Left ventricle myocardium inferior (tissue), 1 donor: Measurements from ENCODE around the gene GET3. TPM values are rescaled to one million over a fixed set of nuclear protein-coding genes. Genes with fewer than 3 reads are reported as not detected.
"Not testable (repeated sequence)": the region's sequence is repeated elsewhere in the genome, so short reads cannot be mapped to it uniquely, and the experiment has no call there.

ENCODE experiments used
- DNase-seq: peaks from one replicate; pipeline ENCODE4 v3.0.0-alpha.2; 2020
- H3K27ac ChIP-seq: fragments of 200-600 bp; replicated peaks from 2 replicates; pipeline ENCODE4 v1.8.0; 2021
- H3K27me3 ChIP-seq: fragments of 200-600 bp; 2 replicates; pipeline ENCODE4 v1.8.0; 2021; ENCODE audit warnings: low read depth
- H3K36me3 ChIP-seq: fragments of 200-600 bp; 2 replicates; pipeline ENCODE4 v1.8.0; 2021
- H3K4me1 ChIP-seq: fragments of 200-600 bp; 2 replicates; pipeline ENCODE4 v1.8.0; 2021
- H3K4me3 ChIP-seq: fragments of 200-600 bp; 2 replicates; pipeline ENCODE4 v1.8.0; 2021; ENCODE audit warnings: mild to moderate bottlenecking, moderate library complexity
- H3K9me3 ChIP-seq: fragments of 200-600 bp; replicated peaks from 2 replicates; pipeline ENCODE4 v1.8.0; 2021
- intact Hi-C: fragments of 100-400 bp; cut with micrococcal nuclease; formaldehyde crosslinking; loops from one replicate; pipeline ENCODE4 v1.11.0; 2022
- microRNA-seq: library from miRNA; unstranded; fragments of <30 nt; microRNA quantifications from one replicate; pipeline ENCODE4 v1.2.0, GENCODE V29; 2020
- total RNA-seq: library from RNA; stranded (reverse); fragmentation: NEBNext Ultra II Directional; extraction: Animal tissue kit (Norgen Biotek cat#: 25700); gene quantifications from one replicate; pipeline ENCODE4 v1.2.1, GENCODE V29; 2021
- TF ChIP-seq, protein P1 (sequence below): fragments of 200-600 bp; IDR thresholded peaks from 2 replicates; pipeline ENCODE4 v1.8.0; 2021; ENCODE audit warnings: antibody characterized with exemption, mild to moderate bottlenecking, borderline replicate concordance
- donor health status: DM: no; HTN: yes; CAD: no; lungs with severe emphysema.

The GET3 gene
- total RNA-seq, 1 donor from 2014 or later = 65.1 TPM

DNA sequence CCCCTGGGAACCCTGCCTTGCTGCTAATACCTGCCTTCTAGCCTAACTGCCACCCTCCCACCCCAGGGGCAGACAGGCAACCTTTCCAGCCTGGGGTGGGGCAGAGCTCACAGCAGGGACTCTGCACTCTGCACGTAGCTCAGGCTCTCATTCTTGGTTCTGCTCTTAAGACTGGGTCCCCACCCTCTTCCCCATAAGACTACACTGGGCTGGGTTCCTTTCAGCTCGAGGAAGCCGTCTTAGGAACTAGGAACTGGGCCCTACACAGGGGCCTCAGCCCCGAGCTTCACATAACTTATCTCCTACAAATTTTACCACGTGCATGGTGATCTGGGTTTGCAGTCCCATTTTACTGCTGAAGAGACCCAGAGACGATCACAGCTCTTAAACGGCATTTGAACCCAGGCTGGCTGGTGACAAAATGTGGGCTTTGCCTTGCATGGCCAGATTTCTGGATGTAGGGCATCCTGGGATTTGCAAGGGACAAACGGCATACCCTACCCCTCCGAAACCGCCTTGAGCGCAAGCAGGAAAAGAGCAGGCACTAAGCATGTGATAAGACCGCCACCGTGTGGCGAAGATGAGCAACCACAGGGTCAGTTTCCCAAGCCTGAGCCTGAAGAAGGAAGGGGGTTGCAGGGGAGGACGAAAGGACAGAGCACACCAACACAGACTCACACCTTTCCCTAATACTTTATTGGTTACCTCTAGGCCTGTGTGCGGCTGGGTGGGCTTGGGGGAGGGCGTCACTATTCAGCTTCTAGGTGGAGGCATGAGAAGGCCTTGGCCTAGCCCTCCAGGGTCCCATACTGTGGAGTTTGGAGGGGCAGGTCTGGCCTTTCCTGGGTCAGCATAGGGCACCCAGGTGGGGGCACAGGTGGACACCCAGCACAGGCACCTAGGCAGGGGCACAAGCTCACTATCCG is 59.1 kb downstream of the GET3 start:
- H3K4me3 ChIP-seq = peak overlapping the region; percentile 20
- H3K27ac ChIP-seq = peak overlapping the region; percentile 96
- peaks cover 38% of the 10 kb centered on the region for H3K36me3 ChIP-seq
- TF ChIP-seq, protein P1, sequence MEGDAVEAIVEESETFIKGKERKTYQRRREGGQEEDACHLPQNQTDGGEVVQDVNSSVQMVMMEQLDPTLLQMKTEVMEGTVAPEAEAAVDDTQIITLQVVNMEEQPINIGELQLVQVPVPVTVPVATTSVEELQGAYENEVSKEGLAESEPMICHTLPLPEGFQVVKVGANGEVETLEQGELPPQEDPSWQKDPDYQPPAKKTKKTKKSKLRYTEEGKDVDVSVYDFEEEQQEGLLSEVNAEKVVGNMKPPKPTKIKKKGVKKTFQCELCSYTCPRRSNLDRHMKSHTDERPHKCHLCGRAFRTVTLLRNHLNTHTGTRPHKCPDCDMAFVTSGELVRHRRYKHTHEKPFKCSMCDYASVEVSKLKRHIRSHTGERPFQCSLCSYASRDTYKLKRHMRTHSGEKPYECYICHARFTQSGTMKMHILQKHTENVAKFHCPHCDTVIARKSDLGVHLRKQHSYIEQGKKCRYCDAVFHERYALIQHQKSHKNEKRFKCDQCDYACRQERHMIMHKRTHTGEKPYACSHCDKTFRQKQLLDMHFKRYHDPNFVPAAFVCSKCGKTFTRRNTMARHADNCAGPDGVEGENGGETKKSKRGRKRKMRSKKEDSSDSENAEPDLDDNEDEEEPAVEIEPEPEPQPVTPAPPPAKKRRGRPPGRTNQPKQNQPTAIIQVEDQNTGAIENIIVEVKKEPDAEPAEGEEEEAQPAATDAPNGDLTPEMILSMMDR = peak; percentile 97
- no peaks in the 10 kb centered on the region for H3K9me3 ChIP-seq
- intact Hi-C loops = no loop called here
- H3K4me1 ChIP-seq = peaks cover 60% of the 10 kb centered on the region
- no peaks in the 10 kb centered on the region for H3K27me3 ChIP-seq
- peak; percentile 59 for DNase-seq

- intact Hi-C loops = no loop called here
- H3K9me3 ChIP-seq = no peaks in the 10 kb centered on the region
- DNase-seq = no peak
- H3K36me3 ChIP-seq = peaks cover 38% of the 10 kb centered on the region
- peak overlapping the region; percentile 96 for H3K27ac ChIP-seq
- no peaks in the 10 kb centered on the region for H3K27me3 ChIP-seq
- TF ChIP-seq, protein P1 = no peak
- peaks cover 60% of the 10 kb centered on the region for H3K4me1 ChIP-seq
- no peak overlapping the region for H3K4me3 ChIP-seq
These were observed 59.9 kb downstream of the GET3 start for GRCh38 chr19:12797141-12797587.

- intact Hi-C loops = not testable (repeated sequence)
These were observed 60.3 kb downstream of the GET3 start for GRCh38 chr19:12797607-12798006.

More at GRCh38 chr19:12797607-12798006, 60.3 kb downstream of the GET3 start:
- peaks cover 60% of the 10 kb centered on the region for H3K4me1 ChIP-seq
- not testable (repeated sequence) for H3K27me3 ChIP-seq, H3K27ac ChIP-seq, H3K4me3 ChIP-seq, DNase-seq, H3K9me3 ChIP-seq
- peaks cover 38% of the 10 kb centered on the region for H3K36me3 ChIP-seq

Small RNA genes lying within 50 kb of the gene (microRNA-seq; reads per million reads assigned to microRNA genes)
- gene MIR5684 = not detected

Other genes with a start within 250 kb of the GET3 start
- 11.1 TPM for gene ZNF564, start 186.0 kb upstream of the GET3 start, total RNA-seq
- gene ZNF490, start 126.7 kb upstream of the GET3 start, total RNA-seq = 4.1 TPM
- 15.4 TPM for gene ZNF791, start 126.6 kb upstream of the GET3 start, total RNA-seq
- gene MAN2B1, start 70.8 kb upstream of the GET3 start, total RNA-seq = 26.7 TPM
- 8.4 TPM for gene WDR83, start 70.7 kb upstream of the GET3 start, total RNA-seq
- gene DHPS, start 55.6 kb upstream of the GET3 start, total RNA-seq = 50.8 TPM
- gene GNG14, start 49.5 kb upstream of the GET3 start, total RNA-seq = not detected
- 1.8 TPM for gene FBXW9, start 40.9 kb upstream of the GET3 start, total RNA-seq
- gene TNPO2, start 13.6 kb upstream of the GET3 start, total RNA-seq = 33.1 TPM
- 122 TPM for gene TRIR, start 2.8 kb upstream of the GET3 start, total RNA-seq
- gene BEST2, start 14.3 kb downstream of the GET3 start, total RNA-seq = not detected
- gene HOOK2, start 38.1 kb downstream of the GET3 start, total RNA-seq = 66.3 TPM
- gene JUNB, start 54.0 kb downstream of the GET3 start, total RNA-seq = 26.7 TPM
- 700 TPM for gene PRDX2, start 64.3 kb downstream of the GET3 start, total RNA-seq
- 2.7 TPM for gene THSD8, start 64.6 kb downstream of the GET3 start, total RNA-seq
- 2.5 TPM for gene RNASEH2A, start 69.1 kb downstream of the GET3 start, total RNA-seq
- not detected for gene RTBDN, start 97.1 kb downstream of the GET3 start, total RNA-seq
- gene MAST1, start 101.0 kb downstream of the GET3 start, total RNA-seq = not detected
- 19.7 TPM for gene DNASE2, start 144.0 kb downstream of the GET3 start, total RNA-seq
- not detected for gene KLF1, start 149.7 kb downstream of the GET3 start, total RNA-seq
- gene GCDH, start 153.7 kb downstream of the GET3 start, total RNA-seq = 41.8 TPM
- gene SYCE2, start 181.8 kb downstream of the GET3 start, total RNA-seq = not detected
- gene FARSA, start 196.2 kb downstream of the GET3 start, total RNA-seq = 37.8 TPM
- 365 TPM for gene CALR, start 201.1 kb downstream of the GET3 start, total RNA-seq
- 150 TPM for gene RAD23A, start 208.4 kb downstream of the GET3 start, total RNA-seq
- gene GADD45GIP1, start 219.7 kb downstream of the GET3 start, total RNA-seq = 31.4 TPM
- gene DAND5, start 232.1 kb downstream of the GET3 start, total RNA-seq = 12.7 TPM